HuH-7 (cell line): ENCODE results near the gene NELL2.
"Not testable (repeated sequence)": the region's sequence is repeated elsewhere in the genome, so short reads cannot be mapped to it uniquely, and the experiment has no call there.

Experiments
- DNase-seq: peaks from one replicate; pipeline ENCODE4 v3.0.0; 2011; ENCODE audit warnings: low spot score

The NELL2 gene

GRCh38 chr12:44847888-44848702 is 28.0 kb downstream of the NELL2 start:
- no peak for DNase-seq

- DNase-seq: no peak
These were observed 28.7 kb downstream of the NELL2 start for GRCh38 chr12:44847403-44847802.

DNA sequence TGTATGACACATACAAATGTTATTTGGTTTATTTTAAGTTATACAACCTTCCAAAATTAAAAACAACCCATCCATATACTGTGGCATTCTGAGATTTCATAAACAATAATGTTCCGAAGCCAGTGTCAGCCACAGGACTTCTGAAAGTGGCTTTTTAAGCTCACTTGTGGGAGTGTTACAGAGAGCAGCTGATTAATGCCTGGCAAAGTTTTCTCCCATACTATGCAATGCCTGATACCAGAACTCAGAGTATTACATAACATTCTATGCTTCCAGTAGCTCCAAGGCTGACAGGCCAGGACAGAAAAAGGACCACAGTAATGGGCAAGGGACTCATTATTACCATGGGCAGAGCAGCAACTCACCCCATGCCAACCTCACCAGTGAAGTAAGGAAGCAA is 29.3 kb downstream of the NELL2 start:
- no peak for DNase-seq

- no peak for DNase-seq
These were observed 33.4 kb downstream of the NELL2 start for GRCh38 chr12:44842669-44843068.

GRCh38 chr12:44839785-44840184 is 36.3 kb downstream of the NELL2 start:
- DNase-seq: no peak

DNA sequence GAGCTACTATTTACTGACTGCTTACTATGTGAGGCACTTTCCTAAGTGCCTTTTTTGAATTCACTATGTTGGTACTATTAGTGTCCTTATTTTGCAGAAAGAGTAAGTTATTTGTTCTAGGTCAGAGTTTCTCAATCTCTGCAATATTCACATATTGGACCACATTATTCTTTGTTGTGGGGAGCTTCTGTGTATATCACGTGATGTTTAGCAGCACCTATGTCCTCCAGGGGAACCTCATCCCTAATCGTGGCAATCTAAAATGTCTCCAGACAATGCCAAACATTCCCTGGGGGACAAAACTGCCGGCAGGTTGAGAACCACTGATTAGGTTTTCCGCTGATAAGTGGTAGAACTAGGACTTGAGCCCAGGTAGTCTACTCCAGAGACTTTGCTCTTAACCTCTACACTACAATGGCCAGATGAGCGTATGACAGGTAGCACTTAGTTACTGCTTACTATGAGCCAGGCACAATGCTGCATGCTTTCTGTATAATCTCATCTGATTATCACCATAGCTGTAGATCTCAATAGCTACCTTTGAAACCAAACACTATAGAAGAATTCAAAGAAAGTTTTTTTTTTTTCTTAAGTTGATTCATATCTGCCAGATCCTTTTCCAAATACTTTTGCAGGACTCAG is 38.9 kb downstream of the NELL2 start:
- DNase-seq: no peak

- no peak for DNase-seq
These were observed 40.3 kb downstream of the NELL2 start for GRCh38 chr12:44835641-44836379.

- DNase-seq: not testable (repeated sequence)
These were observed 41.1 kb downstream of the NELL2 start for GRCh38 chr12:44834996-44835395.

DNA sequence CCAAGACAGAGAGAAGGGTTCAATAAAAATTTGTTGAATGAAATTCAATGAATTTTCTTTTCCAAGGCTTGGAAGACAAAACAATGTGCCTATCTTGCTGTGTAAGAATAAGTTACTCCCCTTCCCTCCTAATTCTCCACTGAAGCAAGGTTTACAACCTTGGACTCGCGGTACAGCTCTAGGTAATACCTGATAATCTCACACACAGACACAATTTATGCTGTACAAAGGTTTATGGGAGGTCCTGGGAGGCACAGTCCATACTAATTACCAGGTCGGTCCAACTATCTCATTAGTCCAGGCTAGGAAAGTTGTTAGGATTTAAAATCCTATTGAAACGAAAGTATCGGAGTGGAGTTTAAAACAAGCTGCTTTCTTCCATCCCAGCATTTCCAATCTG is 42.6 kb downstream of the NELL2 start:
- no peak for DNase-seq

GRCh38 chr12:44830566-44831055 is 45.5 kb downstream of the NELL2 start:
- DNase-seq: no peak

DNA sequence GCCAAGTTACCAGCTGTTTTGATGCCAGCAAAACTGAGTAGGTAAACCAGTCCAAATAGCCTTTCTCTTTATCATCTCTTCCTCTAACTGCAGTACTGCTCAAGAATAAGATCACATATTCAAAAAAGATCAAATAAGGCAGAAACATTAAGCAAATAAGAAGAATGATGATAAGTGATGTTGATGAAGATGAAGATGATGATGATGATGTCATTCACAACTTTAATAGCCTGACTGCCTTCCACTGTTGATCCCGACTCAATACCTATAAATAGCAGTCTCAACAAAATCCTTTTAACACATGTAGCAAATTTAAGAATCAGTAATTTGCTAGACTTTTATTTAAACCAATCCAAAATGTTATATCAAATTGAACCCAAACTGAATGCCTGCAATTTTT is 47.1 kb downstream of the NELL2 start:
- DNase-seq: no peak

DNA sequence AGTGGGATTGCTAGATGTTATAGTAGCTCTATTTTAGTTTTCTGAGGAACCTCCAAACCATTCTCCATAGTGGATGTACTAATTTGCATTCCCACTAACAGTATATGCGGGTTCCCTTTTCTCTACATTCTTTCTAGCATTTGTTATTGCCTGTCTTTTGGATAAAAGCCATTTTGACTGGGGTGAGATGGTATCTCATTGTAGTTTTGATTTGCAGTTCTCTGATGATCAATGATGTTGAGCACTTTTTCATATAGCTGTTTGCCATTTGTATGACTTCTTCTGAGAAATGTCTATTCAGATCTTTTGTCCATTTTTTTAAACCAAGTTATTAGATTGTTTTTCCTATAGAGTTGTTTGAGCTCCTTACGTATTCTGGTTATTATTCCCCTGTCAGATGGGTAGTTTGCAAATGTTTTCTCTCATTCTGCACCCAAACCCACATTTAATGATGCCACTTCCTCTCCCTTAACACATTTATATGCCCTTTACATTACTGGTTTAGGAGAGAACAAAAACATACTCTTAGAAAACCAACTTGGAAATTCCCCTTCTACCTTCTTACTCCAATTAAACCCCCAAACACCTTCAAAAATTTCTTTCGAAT is 48.2 kb downstream of the NELL2 start:
- DNase-seq: no peak

DNA sequence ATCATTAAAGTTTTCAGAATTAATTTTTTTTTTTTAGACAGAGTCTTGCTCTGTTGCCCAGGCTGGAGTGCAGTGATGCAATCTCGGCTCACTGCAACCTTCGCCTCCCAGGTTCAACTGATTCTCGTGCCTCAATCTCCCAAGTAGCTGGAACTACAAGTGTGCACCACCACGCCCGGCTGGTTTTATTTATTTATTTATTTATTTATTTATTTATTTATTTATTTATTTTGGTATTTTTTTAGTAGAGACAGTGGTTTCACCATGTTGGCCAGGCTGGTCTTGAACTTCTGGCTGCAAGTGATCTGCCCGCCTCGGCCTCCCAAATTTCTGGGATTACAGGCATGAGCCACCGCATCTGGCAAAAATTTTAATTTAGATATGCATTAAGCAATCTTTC is 54.4 kb downstream of the NELL2 start:
- not testable (repeated sequence) for DNase-seq

DNA sequence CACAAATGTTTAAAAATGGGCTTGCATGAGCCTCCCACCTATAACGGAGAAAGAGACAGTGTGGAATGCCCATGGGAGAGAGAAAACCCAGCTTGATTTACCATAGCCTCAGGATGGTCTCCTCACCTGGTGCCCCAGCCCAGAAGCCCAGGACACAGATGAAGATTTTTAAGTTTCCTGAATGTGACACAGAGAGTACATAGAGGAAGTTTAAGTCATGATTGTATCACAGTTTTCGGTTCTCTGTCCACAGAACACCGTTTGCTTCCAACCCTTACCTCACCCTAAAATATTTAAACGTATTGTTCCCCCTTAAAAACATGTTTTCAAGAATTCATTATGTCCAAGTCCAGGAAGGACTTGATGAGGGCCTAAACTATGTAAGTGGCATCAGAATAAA is 56.2 kb downstream of the NELL2 start:
- no peak for DNase-seq

DNA sequence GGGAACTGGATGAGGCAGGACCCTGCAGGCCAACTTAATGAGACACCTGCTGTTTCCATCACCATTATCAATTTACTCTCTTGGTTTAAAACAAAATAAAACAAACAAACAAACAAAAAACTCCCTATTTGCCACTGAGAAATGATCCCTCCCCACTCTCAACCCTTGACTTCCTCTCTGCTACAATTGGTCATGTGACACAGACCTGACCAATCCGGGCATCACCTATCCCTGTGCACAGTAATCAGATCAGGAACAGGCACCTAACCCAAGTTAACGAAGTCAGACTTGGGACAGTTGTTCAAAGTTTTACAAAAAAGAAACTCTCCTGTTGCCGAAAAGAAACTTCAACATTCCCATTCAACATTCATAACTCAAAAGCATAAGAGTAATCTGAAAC is 58.4 kb downstream of the NELL2 start:
- no peak for DNase-seq

GRCh38 chr12:44816446-44817017 is 59.6 kb downstream of the NELL2 start:
- DNase-seq: peak; percentile 15

DNA sequence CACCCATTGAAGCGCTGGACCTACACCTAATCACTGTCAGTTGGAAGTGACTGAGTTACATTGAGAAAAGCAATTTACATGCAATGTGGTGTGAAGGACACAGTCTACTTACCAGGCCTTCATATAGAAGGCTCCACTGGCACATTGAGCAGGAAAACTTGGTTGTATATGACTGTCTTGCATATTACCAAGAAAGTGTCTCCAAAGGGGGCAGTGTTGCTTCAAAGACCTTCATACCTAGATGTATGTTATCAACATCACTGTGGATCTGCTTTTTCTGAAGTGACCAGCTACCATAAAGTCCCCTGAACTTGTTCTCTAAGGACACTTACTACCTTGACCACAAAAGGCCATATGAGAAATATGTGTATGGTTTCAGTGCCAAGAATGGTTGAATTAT is 64.1 kb downstream of the NELL2 start:
- DNase-seq: no peak

GRCh38 chr12:44804068-44804467 is 72.0 kb downstream of the NELL2 start:
- no peak for DNase-seq

- no peak for DNase-seq
These were observed 80.1 kb downstream of the NELL2 start for GRCh38 chr12:44795970-44796369.

DNA sequence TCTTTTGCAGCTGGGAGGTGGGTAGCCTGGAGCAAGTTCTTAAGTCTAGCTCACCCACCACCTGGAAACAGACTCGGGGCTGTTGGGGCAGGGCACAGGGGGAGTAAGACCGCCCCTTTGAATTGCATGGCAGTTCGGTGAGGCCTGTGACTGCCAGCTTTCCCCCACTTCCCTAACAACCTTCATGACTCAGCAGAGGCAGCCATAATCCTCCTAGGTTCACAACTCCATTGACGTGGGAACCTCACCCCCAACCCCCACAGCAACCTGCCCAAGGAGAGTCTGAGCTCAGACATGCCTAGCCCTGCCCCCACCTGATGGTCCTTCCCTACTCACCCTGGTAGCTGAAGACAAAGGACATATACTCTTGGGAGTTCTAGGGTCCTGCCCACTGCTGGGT is 87.4 kb downstream of the NELL2 start:
- DNase-seq: no peak

GRCh38 chr12:44780221-44780790 is 95.8 kb downstream of the NELL2 start:
- DNase-seq: no peak

DNA sequence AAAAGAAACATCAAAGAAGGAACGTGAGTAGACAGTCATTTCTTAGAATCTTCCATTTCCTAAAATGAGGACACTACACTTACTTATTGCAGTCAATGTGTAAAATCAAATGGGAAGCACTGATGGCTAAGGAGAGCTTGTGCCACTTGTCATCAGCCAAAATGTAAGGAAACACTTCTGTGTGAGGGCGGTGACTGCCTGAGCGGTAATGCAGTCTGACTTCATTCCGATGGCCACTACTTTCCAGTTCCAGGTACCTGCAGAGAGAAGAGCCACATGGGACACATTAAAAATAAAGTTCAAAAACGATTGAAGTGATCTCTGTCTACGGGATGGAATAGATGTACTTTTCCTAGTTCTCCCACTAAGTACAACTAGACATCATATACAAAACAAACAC is 96.3 kb downstream of the NELL2 start:
- no peak for DNase-seq
